ENCODE data around the gene CDK5RAP3.
"Not testable (repeated sequence)": the region's sequence is repeated elsewhere in the genome, so short reads cannot be mapped to it uniquely, and the experiment has no call there.

CDK5RAP3 gene

DNA sequence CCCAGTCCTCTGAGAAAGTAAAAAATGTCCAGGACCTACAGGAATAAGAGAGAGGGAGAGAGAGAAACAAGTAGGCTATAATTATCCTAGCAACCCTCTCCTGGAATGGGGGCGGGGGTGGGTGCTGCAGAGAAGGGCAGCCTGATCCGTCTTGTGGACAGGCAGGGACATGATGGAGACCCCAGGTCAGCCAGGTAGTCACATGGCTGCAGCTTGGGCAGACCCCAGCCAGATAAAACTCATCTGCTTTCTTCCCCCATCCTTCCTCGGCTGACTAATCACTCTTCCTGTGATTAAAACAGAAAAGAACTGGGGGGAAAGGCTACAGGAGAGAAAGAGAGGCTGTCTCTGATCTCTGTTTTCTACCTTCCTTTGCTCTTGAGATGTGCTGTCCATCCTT, 34.1 kb downstream of the CDK5RAP3 start:
- Histone ChIP-seq H3K27ac (ENCODE audit: low read depth, low read length) (no peak overlapping the region), H3K9me3 (ENCODE audit: low read length) (no peaks in the 10 kb centered on the region), H3K36me3 (ENCODE audit: insufficient read depth, low read length) (no peaks in the 10 kb centered on the region), H3K27me3 (ENCODE audit: control insufficient read depth in 1 of 2, insufficient read depth in 2 of 2, low read length in 2 of 2) (no peaks in the 10 kb centered on the region), H3K4me1 (ENCODE audit: insufficient read depth, low read length) (peaks cover 12% of the 10 kb centered on the region), H3K4me3 (ENCODE audit: low read depth in 1 of 2, low read length in 2 of 2) (no peak overlapping the region), H3K9ac (ENCODE audit: low read length) (no peak overlapping the region)

DNA sequence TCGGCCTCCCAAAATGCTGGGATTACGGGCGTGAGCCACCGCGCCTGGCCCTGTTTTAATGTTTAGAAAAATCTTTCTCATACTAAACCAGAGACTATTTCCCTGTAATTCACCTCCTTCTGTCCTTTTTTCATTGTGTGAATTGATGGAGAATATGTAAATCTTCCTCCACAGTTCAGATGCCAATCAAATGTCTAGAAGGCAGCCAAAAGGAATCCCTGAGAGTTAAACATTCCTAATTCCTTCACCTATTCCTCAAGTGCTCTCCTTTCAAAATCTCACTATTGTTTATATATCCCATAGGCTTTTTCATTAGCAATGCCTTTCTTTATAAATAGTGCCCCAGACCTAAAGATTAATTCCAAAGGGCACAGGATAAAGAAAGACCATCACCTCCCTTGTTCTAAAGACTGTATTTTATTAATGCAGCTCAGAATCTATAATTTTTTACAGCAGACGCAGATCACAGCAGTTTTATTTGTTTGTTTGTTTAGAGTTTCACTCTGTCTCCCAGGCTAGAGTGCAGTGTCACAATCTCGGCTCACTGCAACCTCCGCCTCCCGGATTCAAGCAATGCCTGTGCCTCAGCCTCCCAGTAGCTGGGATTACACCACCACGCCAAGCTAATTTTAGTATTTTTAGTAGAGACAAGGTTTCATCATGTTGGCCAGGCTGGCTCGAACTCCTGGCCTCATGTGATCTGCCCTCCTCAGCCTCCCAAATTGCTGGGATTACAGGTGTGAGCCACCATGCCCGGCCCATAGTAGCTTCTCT, 36.2 kb downstream of the CDK5RAP3 start:
- no peaks in the 10 kb centered on the region for H3K36me3 ChIP-seq (ENCODE audit: insufficient read depth, low read length)
- H3K27ac ChIP-seq (ENCODE audit: low read depth, low read length) = no peak overlapping the region
- no peak overlapping the region for H3K4me3 ChIP-seq (ENCODE audit: low read depth in 1 of 2, low read length in 2 of 2)
- H3K4me1 ChIP-seq (ENCODE audit: insufficient read depth, low read length) = peaks cover 19% of the 10 kb centered on the region
- peaks cover 9 to 11% of the 10 kb centered on the region in 2 donors for H3K27me3 ChIP-seq (ENCODE audit: control insufficient read depth in 1 of 2, insufficient read depth in 2 of 2, low read length in 2 of 2)
- H3K9me3 ChIP-seq (ENCODE audit: low read length) = no peaks in the 10 kb centered on the region
- no peak overlapping the region for H3K9ac ChIP-seq (ENCODE audit: low read length)

DNA sequence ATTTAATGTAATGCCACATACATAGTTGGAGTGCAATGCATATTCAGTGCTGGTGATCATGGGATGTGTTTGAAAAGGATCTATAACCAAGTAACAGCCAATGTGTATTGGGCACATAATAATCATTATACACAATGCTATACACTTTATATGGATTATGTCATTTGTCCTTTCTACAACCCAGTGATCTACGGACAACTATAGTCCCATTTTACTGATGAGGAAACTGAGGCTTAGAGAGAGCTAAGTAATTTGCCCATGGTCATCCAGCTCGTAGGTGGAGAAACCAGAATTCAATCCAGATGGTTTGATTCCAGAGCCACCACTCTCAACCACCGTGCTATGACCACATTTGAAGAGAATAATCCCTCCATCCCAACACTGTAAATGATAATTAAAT, 39.3 kb downstream of the CDK5RAP3 start:
- Histone ChIP-seq H3K27ac (ENCODE audit: low read depth, low read length) (no peak overlapping the region), H3K36me3 (ENCODE audit: insufficient read depth, low read length) (no peaks in the 10 kb centered on the region), H3K4me1 (ENCODE audit: insufficient read depth, low read length) (peaks cover 8% of the 10 kb centered on the region), H3K4me3 (ENCODE audit: low read depth in 1 of 2, low read length in 2 of 2) (no peak overlapping the region), H3K27me3 (ENCODE audit: control insufficient read depth in 1 of 2, insufficient read depth in 2 of 2, low read length in 2 of 2) (peaks cover 9 to 18% of the 10 kb centered on the region in 2 donors), H3K9me3 (ENCODE audit: low read length) (no peaks in the 10 kb centered on the region), H3K9ac (ENCODE audit: low read length) (no peak overlapping the region)

DNA sequence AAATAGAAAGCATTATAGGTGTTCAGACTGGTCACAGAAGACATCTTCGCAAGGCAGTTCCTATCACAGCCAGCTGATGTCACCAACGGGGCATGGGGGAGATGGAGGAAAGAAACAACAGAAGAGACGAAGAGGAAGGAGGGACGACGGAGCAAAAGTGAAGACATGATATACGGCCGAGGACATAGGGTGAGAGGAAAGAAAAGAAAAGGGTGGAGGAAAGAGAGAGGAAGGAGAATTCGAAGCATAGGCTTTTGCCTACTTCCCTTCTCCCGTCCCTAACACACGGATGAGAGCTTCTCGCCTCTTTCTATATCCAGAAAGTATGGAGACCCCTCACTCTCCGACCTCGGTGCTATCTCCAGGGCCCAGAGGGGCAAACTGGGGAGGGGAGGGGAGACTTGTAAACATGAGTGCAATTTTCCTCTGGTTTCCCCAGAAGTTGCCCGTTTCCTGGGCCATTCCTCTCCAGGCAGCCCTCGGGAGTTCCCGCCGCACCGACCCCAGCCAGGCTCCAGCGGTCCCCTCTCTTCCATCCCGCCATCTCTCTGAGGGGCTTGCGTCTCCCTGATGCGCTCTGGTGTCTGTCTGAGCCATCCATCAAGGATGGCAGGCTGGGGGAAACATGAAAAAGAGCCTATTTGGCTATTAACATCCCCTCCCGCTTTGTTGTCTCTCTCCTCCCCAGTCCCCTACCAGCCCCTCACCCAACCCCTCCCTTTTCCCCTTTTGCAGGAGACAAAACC, 40.7 kb downstream of the CDK5RAP3 start:
- Histone ChIP-seq H3K27ac (ENCODE audit: low read depth, low read length) (no peak overlapping the region), H3K36me3 (ENCODE audit: insufficient read depth, low read length) (no peaks in the 10 kb centered on the region), H3K4me3 (ENCODE audit: low read depth in 1 of 2, low read length in 2 of 2) (peak overlapping the region; percentile 13 to 41), H3K9ac (ENCODE audit: low read length) (no peak overlapping the region), H3K4me1 (ENCODE audit: insufficient read depth, low read length) (peaks cover 8% of the 10 kb centered on the region), H3K9me3 (ENCODE audit: low read length) (no peaks in the 10 kb centered on the region), H3K27me3 (ENCODE audit: control insufficient read depth in 1 of 2, insufficient read depth in 2 of 2, low read length in 2 of 2) (peaks cover 9 to 18% of the 10 kb centered on the region in 2 donors)

DNA sequence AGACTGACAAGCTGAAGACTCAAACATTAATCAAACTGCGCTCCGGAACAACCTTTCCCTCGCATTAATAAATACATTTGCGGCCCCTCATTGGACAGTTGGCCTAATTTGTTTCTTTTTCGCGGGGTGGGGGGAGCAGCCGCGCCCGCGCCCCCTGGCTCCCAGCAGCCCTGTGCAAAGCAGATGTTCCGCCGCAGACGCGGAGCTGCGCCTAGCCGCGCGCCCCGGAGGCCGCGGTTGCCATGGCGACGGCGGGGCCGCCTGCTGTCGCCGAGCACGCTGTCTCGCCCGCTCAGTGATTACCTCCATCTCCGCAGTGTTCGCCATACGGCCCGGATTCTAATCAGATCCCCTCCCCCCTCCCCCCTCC, 41.2 kb downstream of the CDK5RAP3 start:
- no peaks in the 10 kb centered on the region for H3K36me3 ChIP-seq (ENCODE audit: insufficient read depth, low read length)
- no peak overlapping the region for H3K9ac ChIP-seq (ENCODE audit: low read length)
- no peak overlapping the region for H3K27ac ChIP-seq (ENCODE audit: low read depth, low read length)
- peaks cover 8% of the 10 kb centered on the region for H3K4me1 ChIP-seq (ENCODE audit: insufficient read depth, low read length)
- no peaks in the 10 kb centered on the region for H3K9me3 ChIP-seq (ENCODE audit: low read length)
- peaks cover 9 to 18% of the 10 kb centered on the region in 2 donors for H3K27me3 ChIP-seq (ENCODE audit: control insufficient read depth in 1 of 2, insufficient read depth in 2 of 2, low read length in 2 of 2)
- peak overlapping the region in 1 of 2 donors; percentile 41 for H3K4me3 ChIP-seq (ENCODE audit: low read depth in 1 of 2, low read length in 2 of 2)

DNA sequence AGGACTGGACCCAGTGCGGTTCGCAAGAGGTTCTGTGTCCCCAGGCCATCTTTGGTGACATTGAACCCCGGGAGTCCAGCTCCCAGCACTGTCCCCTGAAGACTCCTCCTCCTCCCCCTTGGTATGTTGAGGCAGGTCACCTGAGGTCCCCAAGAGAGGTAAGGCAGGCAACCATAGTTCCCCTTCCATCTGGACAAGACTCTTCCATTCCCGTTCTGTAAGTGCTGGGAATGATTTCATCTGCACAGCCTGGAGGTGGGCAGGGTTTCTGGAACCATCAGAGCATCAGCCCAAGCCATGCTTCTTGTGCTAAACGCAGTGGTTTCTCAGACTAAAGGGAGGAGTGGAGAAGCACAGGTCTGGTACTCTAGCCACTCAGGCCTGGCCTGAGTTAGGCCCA, 41.7 kb downstream of the CDK5RAP3 start:
- Histone ChIP-seq H3K9me3 (ENCODE audit: low read length) (no peaks in the 10 kb centered on the region), H3K9ac (ENCODE audit: low read length) (no peak overlapping the region), H3K36me3 (ENCODE audit: insufficient read depth, low read length) (no peaks in the 10 kb centered on the region), H3K27ac (ENCODE audit: low read depth, low read length) (no peak overlapping the region), H3K4me1 (ENCODE audit: insufficient read depth, low read length) (peaks cover 8% of the 10 kb centered on the region), H3K27me3 (ENCODE audit: control insufficient read depth in 1 of 2, insufficient read depth in 2 of 2, low read length in 2 of 2) (peaks cover 9 to 18% of the 10 kb centered on the region in 2 donors), H3K4me3 (ENCODE audit: low read depth in 1 of 2, low read length in 2 of 2) (no peak overlapping the region)

DNA sequence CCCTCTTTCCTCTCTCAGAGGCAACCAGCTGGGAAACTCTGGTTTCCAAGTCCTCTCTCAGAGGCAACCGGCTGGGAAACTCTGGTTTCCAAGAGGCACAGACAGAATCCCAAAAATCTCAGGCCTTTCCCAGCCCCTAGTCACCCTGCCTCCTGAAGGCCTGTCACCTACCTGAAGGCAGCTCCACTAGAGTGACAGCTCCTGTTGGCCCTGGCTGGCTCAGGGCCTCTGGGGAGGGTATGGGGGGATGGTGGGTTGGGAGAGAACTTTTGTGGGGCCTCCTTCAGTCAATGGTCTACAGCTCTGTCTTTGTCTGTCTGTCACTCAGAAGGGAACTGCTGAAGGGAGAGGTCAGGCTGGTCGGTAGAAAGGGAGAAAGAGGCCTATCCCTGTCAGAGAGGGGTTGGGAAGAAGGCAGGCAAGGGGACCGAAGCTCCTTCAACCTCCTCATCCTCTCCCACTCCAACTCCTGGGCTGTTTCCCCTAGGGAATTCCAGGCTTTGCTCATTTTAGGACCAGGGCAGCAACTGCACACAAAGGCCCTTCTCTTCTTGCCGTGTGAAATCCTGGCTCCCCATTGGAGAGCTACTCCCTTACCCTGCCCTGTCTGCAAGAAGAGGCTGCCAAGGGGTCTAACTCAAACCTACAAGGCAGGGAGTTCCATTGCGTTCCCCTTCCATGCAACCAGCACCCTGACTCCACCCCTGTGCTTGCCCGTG, 43.1 kb downstream of the CDK5RAP3 start:
- H3K9me3 ChIP-seq (ENCODE audit: low read length) = no peaks in the 10 kb centered on the region
- H3K4me3 ChIP-seq (ENCODE audit: low read depth in 1 of 2, low read length in 2 of 2) = no peak overlapping the region
- H3K27me3 ChIP-seq (ENCODE audit: control insufficient read depth in 1 of 2, insufficient read depth in 2 of 2, low read length in 2 of 2) = peaks cover 9 to 19% of the 10 kb centered on the region in 2 donors
- no peak overlapping the region for H3K27ac ChIP-seq (ENCODE audit: low read depth, low read length)
- no peaks in the 10 kb centered on the region for H3K36me3 ChIP-seq (ENCODE audit: insufficient read depth, low read length)
- H3K9ac ChIP-seq (ENCODE audit: low read length) = no peak overlapping the region
- peaks cover 8% of the 10 kb centered on the region for H3K4me1 ChIP-seq (ENCODE audit: insufficient read depth, low read length)

DNA sequence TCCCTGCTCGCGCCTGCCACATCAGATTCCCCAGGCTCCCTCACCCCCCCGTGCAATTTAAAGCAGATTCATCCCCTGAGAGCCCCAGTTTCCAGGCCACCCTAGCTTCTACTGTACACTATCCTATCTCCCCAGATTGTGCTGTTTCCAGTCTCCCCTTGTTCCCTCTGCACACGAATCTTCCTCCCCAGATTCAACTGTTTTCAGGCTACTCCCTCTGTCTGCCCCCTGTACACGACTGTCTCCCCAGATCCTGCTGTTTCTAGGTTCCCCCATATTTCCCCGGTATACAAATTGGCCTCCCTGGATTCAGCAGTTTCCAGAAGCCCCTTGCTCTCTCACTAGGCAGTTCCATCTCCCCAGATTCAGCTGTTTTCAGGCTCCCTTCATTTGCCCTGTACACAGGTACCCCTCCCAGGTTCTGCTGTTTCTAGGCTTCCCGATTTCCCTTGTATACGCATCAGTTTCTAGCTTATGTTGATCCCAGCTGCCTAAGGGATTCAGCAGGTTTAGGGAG, 43.7 kb downstream of the CDK5RAP3 start:
- Histone ChIP-seq H3K27me3 (ENCODE audit: control insufficient read depth in 1 of 2, insufficient read depth in 2 of 2, low read length in 2 of 2) (peaks cover 9 to 22% of the 10 kb centered on the region in 2 donors), H3K9ac (ENCODE audit: low read length) (no peak overlapping the region)

DNA sequence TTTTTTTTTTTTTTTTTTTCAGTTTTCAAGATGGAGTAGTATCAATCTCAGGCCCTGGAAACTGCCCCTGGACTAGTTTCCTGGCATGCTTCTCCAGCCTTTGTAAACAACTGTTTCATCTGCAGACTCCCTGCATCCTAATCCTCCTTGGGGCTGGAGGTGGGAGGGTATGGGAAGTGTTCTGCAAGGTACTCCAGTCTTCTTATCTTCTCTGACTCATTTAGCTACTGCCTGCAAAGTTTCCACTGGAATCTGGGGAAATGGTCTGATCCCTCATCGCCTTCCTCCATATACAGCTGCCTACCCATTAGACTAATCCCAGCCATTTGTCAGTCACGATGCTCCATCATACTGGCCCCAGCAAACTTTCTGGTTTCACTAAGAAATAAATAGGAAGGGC, 45.2 kb downstream of the CDK5RAP3 start:
- no peak overlapping the region for H3K9ac ChIP-seq (ENCODE audit: low read length)
- H3K4me3 ChIP-seq (ENCODE audit: low read depth in 1 of 2, low read length in 2 of 2) = no peak overlapping the region
- no peak overlapping the region for H3K27ac ChIP-seq (ENCODE audit: low read depth, low read length)
- peaks cover 9 to 22% of the 10 kb centered on the region in 2 donors for H3K27me3 ChIP-seq (ENCODE audit: control insufficient read depth in 1 of 2, insufficient read depth in 2 of 2, low read length in 2 of 2)
- H3K9me3 ChIP-seq (ENCODE audit: low read length) = no peaks in the 10 kb centered on the region
- H3K36me3 ChIP-seq (ENCODE audit: insufficient read depth, low read length) = no peaks in the 10 kb centered on the region
- H3K4me1 ChIP-seq (ENCODE audit: insufficient read depth, low read length) = peaks cover 8% of the 10 kb centered on the region

More for the DNA sequence above, 43.7 kb downstream of the CDK5RAP3 start:
- Histone ChIP-seq H3K4me3 (ENCODE audit: low read depth in 1 of 2, low read length in 2 of 2) (no peak overlapping the region), H3K9me3 (ENCODE audit: low read length) (no peaks in the 10 kb centered on the region), H3K4me1 (ENCODE audit: insufficient read depth, low read length) (peaks cover 8% of the 10 kb centered on the region), H3K36me3 (ENCODE audit: insufficient read depth, low read length) (no peaks in the 10 kb centered on the region), H3K27ac (ENCODE audit: low read depth, low read length) (no peak overlapping the region)

DNA sequence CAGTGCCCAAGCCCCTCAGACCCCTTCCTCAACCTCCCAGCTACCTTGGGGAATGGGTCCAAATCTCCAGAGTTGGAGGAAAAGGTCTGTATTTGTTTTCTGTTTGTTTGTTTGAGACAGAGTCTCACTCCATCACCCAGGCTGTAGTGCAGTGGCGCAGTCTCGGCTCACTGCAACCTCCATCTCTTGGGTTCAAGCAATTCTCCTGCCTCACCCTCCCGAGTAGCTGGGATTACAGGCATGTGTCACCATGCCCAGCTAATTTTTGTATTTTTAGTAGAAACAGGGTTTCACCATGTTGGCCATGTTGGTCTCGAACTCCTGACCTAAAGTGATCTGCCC, 46.9 kb downstream of the CDK5RAP3 start:
- H3K27ac ChIP-seq (ENCODE audit: low read depth, low read length); H3K4me3 ChIP-seq (ENCODE audit: low read depth in 1 of 2, low read length in 2 of 2); H3K36me3 ChIP-seq (ENCODE audit: insufficient read depth, low read length); H3K4me1 ChIP-seq (ENCODE audit: insufficient read depth, low read length); H3K9me3 ChIP-seq (ENCODE audit: low read length); H3K27me3 ChIP-seq (ENCODE audit: control insufficient read depth in 1 of 2, insufficient read depth in 2 of 2, low read length in 2 of 2); H3K9ac ChIP-seq (ENCODE audit: low read length): not testable (repeated sequence)

DNA sequence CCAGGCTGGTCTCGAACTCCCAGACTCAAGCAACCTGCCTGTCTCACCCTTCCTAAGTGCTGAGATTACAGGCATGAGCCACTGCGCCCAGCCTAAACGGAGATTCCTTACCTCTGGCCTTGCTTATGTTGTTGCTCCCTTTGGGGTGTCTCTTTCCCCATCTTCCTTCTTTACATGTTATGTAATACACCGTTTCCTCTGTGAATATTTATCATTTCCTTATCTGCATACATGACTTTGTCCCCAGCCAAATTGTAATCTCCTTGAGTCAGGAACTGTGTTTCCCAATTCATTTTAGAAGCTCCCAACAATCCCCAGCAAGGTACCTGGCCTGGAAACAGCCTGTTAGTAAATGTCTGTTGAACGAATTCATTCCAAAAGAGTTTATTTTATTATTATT, 51.0 kb downstream of the CDK5RAP3 start:
- peaks cover 0 to 16% of the 10 kb centered on the region in 2 donors for H3K27me3 ChIP-seq (ENCODE audit: control insufficient read depth in 1 of 2, insufficient read depth in 2 of 2, low read length in 2 of 2)

More for the DNA sequence above, 51.0 kb downstream of the CDK5RAP3 start:
- H3K9me3 ChIP-seq (ENCODE audit: low read length) = no peaks in the 10 kb centered on the region
- no peak overlapping the region for H3K9ac ChIP-seq (ENCODE audit: low read length)
- H3K4me1 ChIP-seq (ENCODE audit: insufficient read depth, low read length) = peaks cover 31% of the 10 kb centered on the region
- no peak overlapping the region for H3K27ac ChIP-seq (ENCODE audit: low read depth, low read length)
- no peak overlapping the region for H3K4me3 ChIP-seq (ENCODE audit: low read depth in 1 of 2, low read length in 2 of 2)
- H3K36me3 ChIP-seq (ENCODE audit: insufficient read depth, low read length) = no peaks in the 10 kb centered on the region

Measured in muscle layer of colon (tissue), 2 donors.